Stimulated activated CD8-positive, alpha-beta memory T cell treated with anti-CD3 and anti-CD28 coated beads, Interleukin-7, amount 100 ng/mL, for 48 hours (primary cell): ENCODE measurements around the gene MLANA.
A peak's percentile ranks its signal among the peaks of the same experiment; 100 is the strongest.

ENCODE experiments used
- DNase-seq, 2 donors: peaks; one replicate each; pipeline ENCODE4 v3.0.0-alpha.2; 2020; ENCODE audit warnings: low read depth in 1 of 2; ENCODE audit errors: extremely low read depth in 1 of 2

Gene MLANA, protein sequence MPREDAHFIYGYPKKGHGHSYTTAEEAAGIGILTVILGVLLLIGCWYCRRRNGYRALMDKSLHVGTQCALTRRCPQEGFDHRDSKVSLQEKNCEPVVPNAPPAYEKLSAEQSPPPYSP

DNA sequence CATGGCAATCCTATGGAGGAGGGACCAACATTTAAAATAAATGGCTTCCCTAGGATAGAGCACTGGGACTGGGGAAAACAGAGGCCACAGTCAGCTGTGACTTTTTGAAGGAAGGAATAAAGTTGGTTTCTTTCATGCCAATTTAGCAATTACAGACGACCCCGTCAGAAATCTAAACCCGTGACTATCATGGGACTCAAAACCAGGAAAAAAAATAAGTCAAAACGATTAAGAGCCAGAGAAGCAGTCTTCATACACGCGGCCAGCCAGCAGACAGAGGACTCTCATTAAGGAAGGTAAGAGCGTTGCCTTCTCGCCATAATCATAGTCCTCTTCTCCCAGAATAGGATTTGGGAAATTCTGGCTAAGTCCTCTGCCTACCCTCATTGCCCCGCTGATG lies at the start of gene MLANA:
Gene MLANA (plus strand): TSS at position 249 of the 400 bp plus-strand sequence. CDS start 1,586 bp downstream, outside the sequence.
- DNase-seq, result no peak

DNA sequence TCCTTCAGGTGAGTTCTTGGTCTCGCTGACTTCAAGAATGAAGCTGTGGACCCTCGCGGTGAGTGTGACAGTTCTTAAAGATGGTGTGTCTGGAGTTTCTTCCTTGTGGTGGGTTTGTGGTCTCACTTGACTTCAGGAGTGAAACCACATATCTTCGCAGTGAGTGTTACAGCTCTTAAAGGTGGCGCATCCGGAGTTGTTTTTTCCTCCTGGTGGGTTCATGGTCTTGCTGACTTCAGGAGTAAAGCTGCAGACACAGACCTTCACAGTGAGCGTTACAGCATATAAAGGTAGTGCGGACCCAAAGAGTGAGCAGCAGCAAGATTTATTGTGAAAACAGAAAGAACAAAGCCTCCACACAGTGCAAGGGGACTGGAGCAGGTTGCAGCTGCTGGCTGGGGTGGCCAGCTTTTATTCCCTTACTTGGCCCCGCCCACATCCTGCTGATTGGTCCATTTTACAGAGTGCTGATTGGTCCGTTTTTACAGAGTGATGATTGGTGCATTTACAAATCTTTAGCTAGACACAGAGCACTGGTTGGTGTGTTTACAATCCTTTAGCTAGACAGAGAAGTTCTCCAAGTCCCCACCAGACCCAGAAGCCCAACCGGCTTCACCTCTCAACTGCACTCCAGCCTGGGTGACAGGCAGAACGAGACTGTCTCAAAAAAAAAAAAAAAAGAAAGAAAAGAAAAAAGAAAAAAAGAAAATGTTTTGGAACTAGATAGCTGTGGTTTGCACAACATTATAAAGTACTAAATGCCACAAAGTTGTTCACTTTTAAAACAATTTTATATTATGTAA lies 48.7 kb upstream of the MLANA start:
- peak; percentile 32 to 63 for DNase-seq

DNA sequence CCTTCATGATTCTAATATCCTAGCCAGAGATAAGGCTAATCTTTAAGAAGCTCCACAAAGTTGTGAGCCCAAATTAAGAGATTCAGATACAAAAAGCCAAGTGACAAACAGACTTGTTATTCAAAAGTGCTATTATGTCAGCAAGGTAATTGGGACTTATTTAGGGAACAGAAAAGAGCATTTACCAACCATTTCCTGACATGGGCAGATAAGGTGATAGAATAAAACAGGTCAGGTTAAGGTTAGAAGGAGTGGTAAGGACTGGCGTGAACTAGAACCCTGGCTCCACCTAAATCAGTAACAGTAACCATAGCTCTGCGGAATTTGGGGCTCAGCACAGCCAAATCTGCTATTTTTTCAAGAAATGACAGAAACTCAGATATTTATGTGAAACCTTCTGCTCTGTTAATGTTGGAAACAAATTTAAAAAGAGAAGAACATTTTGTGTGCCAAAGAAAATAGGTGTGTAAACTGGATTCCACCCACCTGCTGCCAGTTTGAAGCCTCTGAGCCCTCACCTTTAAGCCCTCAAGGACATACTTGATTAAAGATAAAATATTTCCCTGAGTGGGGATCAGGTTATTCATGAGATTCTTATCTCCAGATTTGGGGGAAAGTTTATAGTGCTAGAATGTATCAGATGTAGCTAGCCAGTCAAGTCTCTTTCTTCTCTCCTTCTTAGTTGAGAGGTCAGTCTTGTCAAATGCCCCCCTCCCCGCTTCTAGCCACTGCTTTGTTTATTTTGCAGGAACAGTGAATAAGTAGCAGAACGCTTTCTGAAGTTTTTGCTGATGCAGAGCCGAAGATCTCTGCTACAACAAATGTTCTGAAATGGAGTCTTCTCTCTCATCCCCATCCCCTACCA lies 47.5 kb upstream of the MLANA start:
- no peak for DNase-seq

DNA sequence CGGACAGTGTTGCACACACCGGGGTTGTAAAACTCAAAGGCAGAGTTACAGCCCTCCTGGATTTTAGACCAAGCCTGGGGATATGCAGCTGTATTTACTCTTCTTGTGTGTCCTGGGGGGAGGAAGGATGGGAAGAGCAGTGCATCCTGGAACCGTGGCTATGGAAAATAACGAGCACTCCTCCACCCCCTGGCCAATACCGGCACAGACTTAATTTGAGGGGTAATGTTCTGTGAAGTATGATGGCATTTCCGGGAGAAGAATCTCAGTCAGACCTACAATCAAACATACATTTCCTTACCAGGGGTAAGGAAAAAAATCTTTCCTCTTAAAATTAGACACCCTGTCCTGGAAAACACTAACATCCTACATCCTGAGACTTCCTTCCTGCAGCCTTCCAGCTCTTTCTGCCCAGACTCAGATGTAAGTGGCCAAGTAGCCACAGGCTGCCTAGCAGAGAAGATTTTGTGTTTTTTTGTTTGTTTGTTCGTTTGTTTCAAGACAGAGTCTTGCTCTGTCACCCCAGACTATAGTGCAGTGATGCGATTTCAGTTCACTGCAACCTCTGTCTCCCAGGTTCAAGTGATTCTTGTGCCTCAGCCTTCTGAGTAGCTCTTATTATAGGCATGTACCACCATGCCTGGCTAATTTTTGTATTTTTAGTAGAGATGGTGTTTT lies 46.8 kb upstream of the MLANA start:
- no peak for DNase-seq

DNA sequence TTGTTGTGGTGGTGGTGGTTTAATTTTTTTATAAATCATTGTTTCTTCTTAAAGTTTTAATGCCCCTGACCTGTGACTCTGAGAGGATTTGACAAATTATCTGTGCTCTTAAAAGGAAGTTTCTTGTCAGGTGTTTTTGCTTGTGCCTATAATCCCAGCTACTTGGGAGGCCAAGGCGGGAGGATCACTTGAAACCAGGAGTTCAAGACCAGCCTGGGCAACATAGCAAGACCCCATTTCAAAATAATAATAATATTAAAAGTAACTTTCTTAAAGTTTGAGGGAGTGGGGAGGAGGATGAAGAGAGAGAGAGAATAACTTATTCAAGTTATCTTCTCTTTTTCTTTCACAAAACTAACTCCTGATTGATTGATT lies 45.5 kb upstream of the MLANA start:
- no peak for DNase-seq

DNA sequence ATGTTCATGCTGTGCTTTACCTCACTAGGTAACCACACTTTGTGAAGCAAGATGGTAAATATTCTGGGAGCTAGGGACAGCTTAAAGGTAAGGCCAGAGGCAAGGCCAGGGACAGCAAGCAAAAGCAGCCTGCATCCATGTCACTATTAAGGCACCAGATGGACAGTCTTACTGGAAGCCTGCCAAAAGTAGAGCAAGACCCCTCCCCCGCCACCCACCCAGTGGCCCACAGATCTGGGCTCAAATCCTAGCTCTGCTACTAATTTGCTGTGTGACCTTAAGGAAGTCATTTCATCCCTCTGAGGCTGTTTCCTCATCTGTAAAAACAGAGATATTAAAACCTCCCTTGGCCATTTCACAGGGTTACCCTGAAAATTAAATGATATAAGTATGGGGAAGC lies 44.6 kb upstream of the MLANA start:
- DNase-seq, result no peak

DNA sequence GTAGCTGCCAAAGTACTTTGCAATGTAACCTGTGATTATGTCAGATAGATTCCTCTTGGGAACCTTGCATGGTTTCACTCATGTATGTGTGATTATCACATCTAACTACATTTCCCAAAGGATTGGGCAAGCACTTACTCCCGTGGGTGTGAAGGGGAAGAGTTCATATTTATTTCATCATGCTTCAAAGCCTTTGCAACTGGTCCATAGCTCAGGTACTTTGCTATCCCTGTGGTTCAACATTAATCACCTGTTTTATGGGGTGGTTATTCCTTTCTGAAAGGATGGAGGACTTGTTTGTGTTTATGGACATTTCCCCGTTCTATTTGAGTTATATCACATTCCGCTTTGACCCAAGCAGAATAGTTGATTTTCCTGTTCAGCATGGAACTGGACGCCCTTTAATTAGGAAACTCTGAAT lies 44.2 kb upstream of the MLANA start:
- DNase-seq, result no peak

DNA sequence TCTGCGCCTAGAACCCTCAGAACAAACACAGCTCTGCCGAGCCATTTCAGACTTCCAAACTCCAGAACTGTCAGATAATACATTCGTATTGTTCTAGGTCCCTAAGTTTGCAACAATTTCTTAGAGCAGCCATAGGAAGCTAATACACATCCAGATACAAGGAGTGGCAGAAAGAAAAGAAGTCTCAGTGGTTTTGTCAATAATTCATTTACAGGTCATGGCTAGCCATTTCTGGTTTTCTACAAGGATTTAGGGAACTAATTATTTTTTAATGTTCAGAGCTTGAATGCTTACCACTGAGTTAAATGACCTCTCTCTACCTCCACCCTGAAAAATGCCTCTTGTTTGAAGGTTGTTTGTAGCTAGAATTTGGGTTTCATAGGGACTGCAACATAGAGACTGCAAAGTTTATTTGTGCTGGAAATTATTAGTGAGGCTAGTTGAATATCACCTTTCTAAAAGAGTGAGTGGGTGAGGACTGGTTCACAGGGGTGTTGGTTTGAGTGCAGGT lies 42.3 kb upstream of the MLANA start:
- DNase-seq, result no peak

DNA sequence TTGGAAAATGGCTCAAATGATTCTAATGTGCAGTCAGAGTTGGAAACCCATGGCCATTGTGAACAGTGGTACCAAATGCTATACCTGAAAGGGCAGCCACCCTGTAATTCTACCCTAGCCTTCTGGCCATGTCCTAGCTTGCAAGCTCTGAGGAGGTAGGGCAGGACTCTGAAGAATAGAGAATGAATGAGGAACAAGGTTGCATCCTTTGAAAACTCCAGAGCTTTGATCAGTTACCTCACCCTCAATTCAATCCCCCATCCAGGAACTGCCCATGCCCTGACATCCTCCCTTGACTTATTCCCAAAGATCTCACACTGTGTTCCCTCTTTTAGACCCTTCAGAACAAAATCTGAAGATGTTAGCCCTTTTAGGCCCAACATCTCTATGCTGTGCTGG lies 40.0 kb upstream of the MLANA start:
- no peak for DNase-seq

DNA sequence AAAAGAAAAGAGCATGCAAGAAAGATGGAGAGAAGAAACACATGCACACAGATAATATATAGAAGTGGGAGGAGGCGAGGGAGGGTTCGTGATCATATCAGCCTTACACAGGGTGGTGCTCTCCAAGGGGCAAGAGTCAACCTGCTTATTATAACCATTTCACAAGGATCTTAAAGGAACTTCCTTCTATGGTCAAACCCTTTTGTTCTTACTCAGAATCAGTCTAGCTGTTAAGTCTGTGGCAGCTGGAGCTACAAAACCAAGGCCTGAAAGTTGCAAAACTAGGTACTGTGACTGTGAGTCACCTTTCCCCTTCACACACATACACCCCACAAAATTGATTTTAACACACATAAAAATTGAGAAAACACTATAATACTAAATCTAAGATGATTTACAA lies 39.2 kb upstream of the MLANA start:
- peak in 1 of 2 donors; percentile 63 for DNase-seq

DNA sequence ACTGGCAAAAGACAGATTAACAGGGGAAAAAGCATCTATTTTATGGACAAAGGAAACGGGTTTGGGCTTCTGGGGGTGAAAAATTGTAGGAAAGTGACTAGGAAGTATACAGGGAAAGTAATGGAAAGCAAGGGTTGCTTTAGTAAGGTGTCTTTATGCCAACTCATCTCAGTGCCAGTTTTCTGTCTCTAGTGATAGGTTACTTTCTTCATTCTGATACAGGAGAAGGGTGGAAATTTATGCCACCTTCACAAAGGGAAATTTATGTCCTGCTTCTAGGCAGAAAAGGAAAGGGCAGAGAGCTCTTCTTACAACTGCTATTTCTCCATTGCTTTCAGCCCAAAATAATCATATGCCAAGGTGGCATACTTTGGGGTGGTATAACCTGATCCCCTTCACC lies 37.7 kb upstream of the MLANA start:
- DNase-seq, result no peak

DNA sequence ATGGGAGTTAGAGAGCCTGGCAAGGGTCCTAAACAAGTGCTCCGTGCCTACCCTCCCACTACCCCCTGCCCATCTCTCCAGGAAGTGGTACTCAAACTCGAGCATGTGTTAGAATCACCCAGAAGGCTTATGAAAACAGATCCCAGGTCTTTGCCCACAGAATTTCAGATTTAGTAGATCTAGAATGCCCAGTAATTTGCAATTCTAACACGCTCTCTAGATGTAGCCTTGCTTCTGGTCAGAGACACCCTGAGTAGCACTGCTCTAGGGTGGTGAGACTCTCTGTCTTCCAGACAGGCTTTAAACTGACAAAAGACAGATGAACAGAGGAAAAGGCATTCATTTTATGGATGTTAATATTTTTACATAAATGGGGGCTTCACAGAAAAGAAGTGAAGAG lies 37.1 kb upstream of the MLANA start:
- no peak for DNase-seq

DNA sequence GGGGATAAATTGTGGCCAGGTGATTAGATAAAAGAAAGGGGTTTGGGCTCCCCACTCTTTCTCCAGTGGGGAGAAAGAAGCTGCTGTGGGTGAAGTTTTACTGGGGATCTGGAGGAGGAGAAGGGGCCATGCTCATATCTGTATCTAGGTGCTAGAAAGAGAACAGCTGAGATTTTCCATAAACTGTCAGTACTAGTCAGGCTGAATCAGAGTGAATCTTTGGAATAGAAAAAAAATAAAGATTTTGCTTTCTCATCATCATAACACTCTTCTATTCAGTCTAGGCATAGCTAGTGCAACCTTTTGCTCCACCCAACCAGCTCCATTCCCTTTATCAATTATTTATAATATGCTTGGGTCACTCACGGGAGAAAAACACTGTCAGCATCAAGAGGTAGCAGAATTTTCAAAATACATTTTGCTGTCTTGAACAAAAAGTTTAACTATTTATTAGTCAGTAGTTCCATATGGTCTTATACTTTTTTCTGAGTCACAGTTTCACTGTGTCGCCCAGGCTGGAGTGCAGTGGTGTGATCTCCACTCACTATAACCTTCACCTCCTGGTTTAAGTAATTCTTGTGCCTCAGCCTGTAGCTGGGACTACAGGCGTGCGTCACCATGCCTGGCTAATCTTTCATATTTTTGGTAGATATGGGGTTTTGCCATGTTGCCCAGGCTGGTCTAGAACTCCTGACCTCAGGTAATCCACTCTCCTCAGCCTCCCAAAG lies 36.5 kb upstream of the MLANA start:
- DNase-seq, result no peak

DNA sequence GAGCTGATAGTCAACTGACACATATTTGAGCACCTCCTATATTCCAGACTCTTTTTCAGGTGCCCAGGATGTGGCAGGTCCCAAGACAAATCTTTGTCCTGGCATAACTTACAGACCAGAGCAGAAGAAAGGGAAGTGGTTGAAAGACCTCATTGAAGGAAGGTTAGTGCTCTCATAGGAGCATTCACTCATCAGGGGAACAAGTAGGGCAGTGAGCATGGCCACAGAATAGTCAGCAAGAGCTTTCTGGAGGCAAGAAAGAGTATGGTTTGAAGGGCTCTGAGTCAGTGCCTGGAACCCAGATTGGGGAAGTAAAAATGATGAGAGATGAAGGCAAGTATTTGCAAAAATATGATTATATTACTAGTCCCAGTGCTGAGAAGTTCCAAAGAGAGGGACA lies 32.8 kb upstream of the MLANA start:
- no peak for DNase-seq

DNA sequence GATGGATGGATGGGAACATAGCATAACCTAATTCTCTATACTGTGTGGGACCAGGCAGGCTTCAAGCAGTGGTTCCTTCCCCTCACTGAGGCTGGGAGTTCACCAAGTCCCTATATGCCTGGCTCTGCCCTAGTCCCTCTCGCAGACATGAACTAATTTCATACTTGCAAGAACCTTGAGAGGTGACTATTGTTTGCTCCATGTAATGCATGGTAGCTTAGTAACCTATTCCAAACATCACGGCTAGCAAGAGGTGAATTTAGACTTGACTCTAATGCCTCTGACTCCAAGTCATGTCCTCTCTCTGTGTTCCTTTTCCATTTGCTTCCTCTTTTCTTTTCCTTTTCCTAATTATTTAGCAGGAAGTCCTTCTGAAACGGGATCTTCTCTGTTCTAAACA lies 31.9 kb upstream of the MLANA start:
- DNase-seq, result no peak

DNA sequence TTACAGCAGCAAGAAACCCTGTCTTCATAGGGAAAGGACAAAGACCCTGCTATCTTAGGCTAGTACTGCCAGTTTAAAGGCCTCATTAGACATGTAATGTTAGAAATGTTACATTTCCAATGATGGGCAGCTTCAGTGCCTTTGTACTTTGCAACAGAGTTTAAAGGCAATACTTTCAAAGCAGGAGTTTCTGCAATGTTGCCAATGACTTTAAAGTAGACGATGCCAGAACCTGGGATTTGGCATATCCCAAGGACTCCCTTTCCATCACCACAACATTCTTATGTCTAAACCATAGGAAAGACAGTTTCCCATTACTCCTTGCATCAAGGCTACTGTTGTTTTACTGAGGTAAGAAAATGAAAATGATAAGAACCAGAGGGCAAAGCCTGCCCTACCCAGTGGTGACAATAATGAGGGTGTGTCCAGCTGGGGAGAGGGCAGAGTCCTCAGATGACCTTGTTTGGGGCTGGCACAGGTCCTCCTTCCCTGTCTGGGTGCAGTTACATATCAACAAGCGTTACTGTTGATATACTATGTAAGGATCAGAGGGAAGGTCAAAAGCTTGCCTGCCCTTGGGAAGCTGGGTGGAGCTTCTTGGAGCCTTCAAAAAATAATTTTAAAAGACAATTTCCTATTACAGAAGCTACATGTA lies 27.5 kb upstream of the MLANA start:
- no peak for DNase-seq

DNA sequence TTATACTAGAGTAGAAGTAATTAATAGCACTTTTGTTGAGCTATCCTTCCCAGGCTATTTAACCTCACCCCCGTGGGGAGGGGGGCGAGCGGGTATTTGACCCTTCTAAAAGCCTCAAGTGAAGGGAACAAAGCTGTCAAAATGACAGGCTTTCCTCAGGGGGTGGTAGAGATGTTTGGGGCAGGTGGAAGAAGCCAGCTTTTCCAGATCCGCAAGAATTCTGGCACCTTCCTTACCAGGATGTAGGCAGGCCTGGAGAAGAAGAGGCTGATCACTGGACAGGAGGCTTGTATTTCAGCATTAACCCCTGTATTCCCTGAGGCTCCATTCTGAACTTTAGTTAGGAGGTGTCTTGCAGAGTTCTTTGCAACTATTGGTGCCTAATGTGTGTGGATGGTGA lies 26.2 kb upstream of the MLANA start:
- DNase-seq, result no peak

DNA sequence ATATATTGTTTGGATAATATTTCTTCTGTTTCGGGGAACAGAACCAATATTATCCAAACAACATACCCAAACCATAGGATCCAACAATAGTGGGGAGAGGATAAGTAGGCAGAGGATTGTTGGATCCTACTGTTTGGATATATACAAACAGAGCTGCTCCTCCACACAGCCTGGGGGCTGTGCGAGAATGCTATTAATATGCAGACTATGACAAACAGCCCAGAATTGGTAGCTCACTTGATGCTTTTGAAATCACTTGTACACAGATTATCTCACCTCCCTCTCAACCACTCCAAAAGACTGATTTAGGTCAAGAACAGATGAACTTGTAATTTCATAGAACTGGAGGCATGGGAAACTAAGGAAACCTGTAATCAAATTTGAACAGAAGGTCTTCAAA lies 24.4 kb upstream of the MLANA start:
- no peak for DNase-seq

DNA sequence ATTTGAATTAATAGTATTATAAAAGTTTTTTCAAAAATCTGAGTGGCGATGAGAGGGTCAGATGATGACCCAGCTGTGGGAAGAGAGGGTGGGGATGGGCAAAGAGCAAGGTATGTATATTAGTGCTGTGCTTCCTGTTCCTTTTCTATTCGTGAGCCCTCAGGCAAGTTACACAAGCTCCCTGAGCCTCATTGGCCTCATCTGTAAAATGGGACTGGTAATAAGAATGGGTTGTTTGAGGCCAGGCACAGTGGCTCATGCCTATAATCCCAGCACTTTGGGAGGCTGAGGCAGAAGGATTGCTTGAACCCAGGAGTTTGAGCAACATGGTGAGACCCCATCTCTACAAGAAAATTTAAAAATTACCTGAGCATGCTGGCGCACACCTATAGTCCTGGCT lies 24.0 kb upstream of the MLANA start:
- no peak for DNase-seq

DNA sequence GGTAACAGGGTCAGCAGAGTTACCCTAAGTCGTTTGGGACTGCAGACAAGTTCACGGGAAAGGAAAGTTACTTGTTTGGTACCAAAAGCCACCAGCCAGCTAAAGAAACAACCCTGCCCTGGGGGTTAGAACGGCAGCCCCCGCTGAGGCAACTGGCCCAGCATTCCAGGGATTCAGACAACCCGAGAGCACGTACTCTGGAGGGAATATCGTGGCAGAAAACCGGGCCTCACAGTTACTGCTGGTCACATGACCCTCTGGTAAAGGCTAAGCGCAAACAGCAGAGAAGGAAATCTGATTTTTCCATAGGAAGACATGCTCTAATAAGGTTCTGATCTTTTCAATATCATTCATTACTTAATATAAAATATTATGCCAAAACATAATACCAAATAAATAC lies 22.5 kb upstream of the MLANA start:
- no peak for DNase-seq
